ENCODE measurements around the gene TOR2A. TPM values are rescaled to one million over a fixed set of nuclear protein-coding genes. Genes with fewer than 3 reads are reported as not detected.

Gene TOR2A
- total and polyA plus RNA-seq, 9 donors, result 3.7 to 10.0 (median 9.2) TPM

GRCh38 chr9:127700594-127701255 is 34.4 kb downstream of the TOR2A start:
- 63% methylated on average over 3 of the region's 5 CpGs for WGBS (ENCODE audit: insufficient coverage)
- no peaks in the 10 kb centered on the region for H3K36me3 ChIP-seq (ENCODE audit: control insufficient read depth, insufficient read depth, low read length)
- H3K27ac ChIP-seq (ENCODE audit: low read length), result peak overlapping the region; percentile 69
- H3K4me1 ChIP-seq (ENCODE audit: control insufficient read depth, insufficient read depth, low read length), result peaks cover 29% of the 10 kb centered on the region
- DNase-seq, result no peak
- no peaks in the 10 kb centered on the region for H3K27me3 ChIP-seq (ENCODE audit: control insufficient read depth, insufficient read depth, low read length)
- H3K9me3 ChIP-seq (replicated peaks; ENCODE audit: control insufficient read depth, low read depth, low read length), result no peaks in the 10 kb centered on the region
- H3K4me3 ChIP-seq (ENCODE audit: low read length), result no peak overlapping the region

DNA sequence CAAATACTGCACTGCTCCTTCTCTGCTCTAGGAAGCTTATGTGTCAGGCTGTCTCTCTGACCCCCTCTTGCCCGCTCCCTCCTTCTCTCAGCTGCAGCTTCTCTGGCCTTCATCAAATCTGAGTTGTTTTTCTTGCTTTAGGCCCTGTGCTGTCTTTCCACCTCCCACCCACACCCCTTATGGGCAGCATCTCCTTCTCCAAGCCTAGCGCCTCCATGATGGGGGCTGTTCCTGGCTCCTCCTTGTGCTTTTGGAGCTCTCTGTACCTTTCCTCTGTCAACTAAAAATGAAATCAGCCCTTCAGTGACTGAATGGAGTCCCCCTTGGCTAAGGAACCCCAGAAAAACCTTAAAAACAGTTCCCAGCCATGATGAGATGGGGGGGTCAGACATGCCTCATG is 35.0 kb downstream of the TOR2A start:
- 85% methylated on average over 2 of the region's 2 CpGs for WGBS (ENCODE audit: insufficient coverage)
- Histone ChIP-seq H3K4me3 (ENCODE audit: low read length) (no peak overlapping the region), H3K27ac (ENCODE audit: low read length) (peak overlapping the region; percentile 69), H3K4me1 (ENCODE audit: control insufficient read depth, insufficient read depth, low read length) (peaks cover 27% of the 10 kb centered on the region), H3K36me3 (ENCODE audit: control insufficient read depth, insufficient read depth, low read length) (no peaks in the 10 kb centered on the region), H3K9me3 (replicated peaks; ENCODE audit: control insufficient read depth, low read depth, low read length) (no peaks in the 10 kb centered on the region), H3K27me3 (ENCODE audit: control insufficient read depth, insufficient read depth, low read length) (no peaks in the 10 kb centered on the region)
- no peak for DNase-seq

DNA sequence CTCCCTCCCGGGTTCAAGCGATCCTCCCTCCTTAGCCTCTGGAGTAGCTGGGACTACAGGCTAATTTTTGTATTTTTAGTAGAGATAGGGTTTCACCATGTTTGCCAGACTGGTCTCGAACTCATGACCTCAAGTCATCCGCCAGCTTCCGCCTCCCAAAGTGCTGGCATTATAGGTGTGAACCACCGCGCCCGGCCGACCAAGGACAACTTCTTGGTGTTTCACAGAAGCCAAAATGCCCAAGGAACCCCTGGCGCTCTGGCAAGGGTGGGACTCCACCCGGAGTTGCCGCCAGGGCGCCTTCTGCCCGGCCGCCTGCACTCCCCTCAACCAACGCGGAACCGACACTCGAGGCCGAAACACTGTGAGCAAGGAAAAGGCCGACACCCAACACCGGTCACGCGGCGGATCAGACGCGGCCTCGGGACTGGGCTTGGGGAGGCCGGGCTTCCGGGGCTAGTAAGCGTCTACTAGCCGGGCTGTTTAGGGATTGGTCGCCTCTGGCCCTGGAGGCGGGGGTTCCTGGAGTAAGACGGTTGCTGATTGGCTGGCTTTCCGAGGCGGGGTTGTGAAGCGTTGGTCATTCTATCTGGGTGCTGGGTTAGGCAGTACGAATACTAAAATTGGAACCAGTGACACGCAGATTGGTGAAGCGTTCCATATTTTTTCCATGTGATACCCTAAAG is 36.0 kb downstream of the TOR2A start:
- Histone ChIP-seq H3K4me3 (ENCODE audit: low read length) (peak overlapping the region; percentile 49), H3K27me3 (ENCODE audit: control insufficient read depth, insufficient read depth, low read length) (no peaks in the 10 kb centered on the region), H3K9me3 (replicated peaks; ENCODE audit: control insufficient read depth, low read depth, low read length) (no peaks in the 10 kb centered on the region), H3K4me1 (ENCODE audit: control insufficient read depth, insufficient read depth, low read length) (peaks cover 30% of the 10 kb centered on the region), H3K27ac (ENCODE audit: low read length) (peak overlapping the region; percentile 90), H3K36me3 (ENCODE audit: control insufficient read depth, insufficient read depth, low read length) (no peaks in the 10 kb centered on the region)
- peak; percentile 99 for DNase-seq
- WGBS (ENCODE audit: insufficient coverage), result 7% methylated on average over 34 of the region's 41 CpGs

DNA sequence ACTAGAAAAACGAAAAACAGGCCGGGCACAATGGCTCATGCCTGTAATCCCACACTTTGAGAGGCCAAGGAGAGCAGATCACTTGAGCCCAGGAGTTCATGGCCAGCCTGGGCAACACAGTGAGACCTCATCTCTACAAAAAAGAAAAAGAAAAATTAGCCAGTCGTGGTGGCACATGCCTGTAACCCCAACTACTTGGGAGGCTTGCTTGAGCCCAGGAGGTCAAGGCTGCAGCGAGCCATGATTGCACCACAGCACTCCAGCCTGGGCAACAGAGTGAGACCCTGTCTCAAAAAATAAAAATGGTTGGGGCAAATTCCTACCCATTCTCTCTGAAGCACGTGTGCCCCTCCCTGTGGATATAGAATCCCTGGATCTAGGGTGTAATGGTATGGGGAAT is 36.7 kb downstream of the TOR2A start:
- peaks cover 30% of the 10 kb centered on the region for H3K4me1 ChIP-seq (ENCODE audit: control insufficient read depth, insufficient read depth, low read length)
- H3K27ac ChIP-seq (ENCODE audit: low read length), result no peak overlapping the region
- no peaks in the 10 kb centered on the region for H3K27me3 ChIP-seq (ENCODE audit: control insufficient read depth, insufficient read depth, low read length)
- H3K4me3 ChIP-seq (ENCODE audit: low read length), result no peak overlapping the region
- H3K36me3 ChIP-seq (ENCODE audit: control insufficient read depth, insufficient read depth, low read length), result no peaks in the 10 kb centered on the region
- WGBS (ENCODE audit: insufficient coverage), result 100% methylated on average over 3 of the region's 5 CpGs
- H3K9me3 ChIP-seq (replicated peaks; ENCODE audit: control insufficient read depth, low read depth, low read length), result no peaks in the 10 kb centered on the region
- DNase-seq, result no peak

DNA sequence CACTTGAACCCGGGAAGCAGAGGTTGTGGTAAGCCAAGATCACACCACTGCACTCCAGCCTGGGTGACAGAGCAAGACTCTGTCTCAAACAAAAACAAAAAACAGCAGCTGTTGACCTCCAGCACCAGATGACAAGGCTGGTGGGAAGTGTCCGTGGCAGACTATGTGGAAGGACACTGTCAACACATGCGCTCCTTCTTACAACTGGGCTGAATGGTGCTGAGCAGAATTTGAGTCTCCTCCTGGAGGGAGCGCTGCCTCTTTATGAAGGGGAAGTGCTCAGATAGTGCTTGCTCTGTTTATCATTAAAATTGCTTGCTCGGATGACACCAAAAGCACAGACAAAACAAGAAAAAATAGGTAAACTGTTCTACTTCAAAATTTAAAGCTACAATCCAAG is 37.5 kb downstream of the TOR2A start:
- H3K4me3 ChIP-seq (ENCODE audit: low read length), result no peak overlapping the region
- no peaks in the 10 kb centered on the region for H3K36me3 ChIP-seq (ENCODE audit: control insufficient read depth, insufficient read depth, low read length)
- no peaks in the 10 kb centered on the region for H3K27me3 ChIP-seq (ENCODE audit: control insufficient read depth, insufficient read depth, low read length)
- WGBS (ENCODE audit: insufficient coverage), result 88% methylated on average over 2 of the region's 5 CpGs
- peaks cover 30% of the 10 kb centered on the region for H3K4me1 ChIP-seq (ENCODE audit: control insufficient read depth, insufficient read depth, low read length)
- H3K27ac ChIP-seq (ENCODE audit: low read length), result no peak overlapping the region
- DNase-seq, result no peak
- no peaks in the 10 kb centered on the region for H3K9me3 ChIP-seq (replicated peaks; ENCODE audit: control insufficient read depth, low read depth, low read length)

DNA sequence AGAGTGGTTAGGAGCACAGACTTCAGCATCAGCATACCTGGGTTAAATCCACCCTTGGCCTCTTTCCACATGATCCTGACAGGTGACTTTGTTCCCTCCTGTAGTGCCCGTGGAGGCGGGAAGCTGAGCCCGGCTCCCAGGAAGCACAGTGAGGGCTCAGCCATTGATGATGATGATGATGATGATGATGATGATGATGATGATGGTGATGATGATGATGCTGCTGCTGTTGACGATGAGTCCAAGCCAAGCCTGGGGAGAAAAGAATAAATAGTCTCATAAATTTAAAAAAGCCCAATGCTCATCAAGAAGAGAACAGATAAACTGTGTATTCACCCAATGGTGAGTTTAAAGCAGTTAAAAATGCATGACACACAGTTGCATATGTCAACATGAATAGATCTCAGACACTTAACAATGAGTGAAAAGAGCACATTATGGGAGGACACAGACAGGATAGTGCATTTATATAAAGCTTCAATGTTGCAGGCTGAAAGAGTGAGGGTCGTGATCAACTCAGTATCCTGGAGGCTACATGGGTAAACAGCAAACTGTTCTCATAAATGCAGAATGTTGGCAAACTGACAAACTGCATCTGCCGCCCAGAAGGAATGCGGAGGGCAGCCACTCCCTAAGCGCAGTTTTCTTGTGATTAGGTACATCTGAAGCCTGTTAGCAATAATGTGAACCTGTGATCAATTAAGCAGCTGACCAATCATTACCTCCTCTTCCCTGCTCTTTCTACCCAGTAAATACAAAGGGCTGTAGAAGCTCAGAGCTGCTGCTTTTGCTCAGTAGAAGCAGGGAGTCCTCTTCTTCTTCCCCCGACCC is 40.0 kb downstream of the TOR2A start:
- peaks cover 21% of the 10 kb centered on the region for H3K36me3 ChIP-seq (ENCODE audit: control insufficient read depth, insufficient read depth, low read length)
- WGBS (ENCODE audit: insufficient coverage), result 57% methylated on average over 4 of the region's 9 CpGs

DNA sequence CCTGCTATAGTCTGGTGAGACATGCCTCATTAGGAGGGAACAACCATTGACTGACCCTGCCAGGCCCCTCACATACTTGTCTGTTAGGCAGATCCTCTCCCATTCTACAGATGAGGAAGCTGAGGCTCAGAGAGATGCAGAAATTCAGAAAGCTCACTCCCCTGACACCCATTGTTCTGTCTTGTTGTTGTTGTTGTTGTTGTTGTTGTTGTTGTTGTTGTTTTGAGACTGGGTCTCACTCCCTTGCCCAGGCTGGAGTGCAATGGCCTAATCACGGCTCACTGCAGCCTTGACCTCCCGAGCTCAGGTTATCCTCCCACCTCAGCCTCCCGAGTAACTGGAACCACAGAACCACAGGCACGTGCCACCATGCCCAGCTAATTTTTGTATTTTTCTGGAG is 41.4 kb downstream of the TOR2A start:
- no peak overlapping the region for H3K27ac ChIP-seq (ENCODE audit: low read length)
- WGBS (ENCODE audit: insufficient coverage), result no CpG with 5 or more reads among the region's 4 CpGs
- no peaks in the 10 kb centered on the region for H3K27me3 ChIP-seq (ENCODE audit: control insufficient read depth, insufficient read depth, low read length)
- no peak overlapping the region for H3K4me3 ChIP-seq (ENCODE audit: low read length)
- H3K4me1 ChIP-seq (ENCODE audit: control insufficient read depth, insufficient read depth, low read length), result peaks cover 16% of the 10 kb centered on the region
- H3K9me3 ChIP-seq (replicated peaks; ENCODE audit: control insufficient read depth, low read depth, low read length), result no peaks in the 10 kb centered on the region
- peaks cover 28% of the 10 kb centered on the region for H3K36me3 ChIP-seq (ENCODE audit: control insufficient read depth, insufficient read depth, low read length)
- no peak for DNase-seq

More for the DNA sequence above, 40.0 kb downstream of the TOR2A start:
- no peak overlapping the region for H3K4me3 ChIP-seq (ENCODE audit: low read length)
- no peak overlapping the region for H3K27ac ChIP-seq (ENCODE audit: low read length)
- H3K9me3 ChIP-seq (replicated peaks; ENCODE audit: control insufficient read depth, low read depth, low read length), result no peaks in the 10 kb centered on the region
- H3K27me3 ChIP-seq (ENCODE audit: control insufficient read depth, insufficient read depth, low read length), result no peaks in the 10 kb centered on the region
- H3K4me1 ChIP-seq (ENCODE audit: control insufficient read depth, insufficient read depth, low read length), result peaks cover 25% of the 10 kb centered on the region
- DNase-seq, result no peak

DNA sequence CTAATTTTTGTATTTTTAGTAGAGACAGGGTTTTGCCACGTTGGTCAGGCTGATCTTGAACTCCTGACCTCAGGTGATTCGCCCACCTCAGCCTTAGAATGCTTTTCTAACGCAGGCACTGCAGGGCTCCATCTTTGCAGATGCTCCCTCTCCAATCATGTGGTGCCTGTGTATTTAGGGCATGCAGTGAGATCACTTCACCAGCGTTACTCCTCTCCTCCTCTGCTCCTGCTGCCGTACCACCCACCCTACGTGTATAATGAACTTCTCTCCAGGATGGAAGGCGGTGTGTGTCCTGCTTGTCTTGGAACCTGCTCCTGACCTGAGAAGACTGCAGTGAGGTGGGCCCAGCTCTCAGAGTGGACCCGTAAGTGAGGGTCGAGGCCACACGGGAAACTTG is 42.0 kb downstream of the TOR2A start:
- DNase-seq, result no peak
- Histone ChIP-seq H3K4me1 (ENCODE audit: control insufficient read depth, insufficient read depth, low read length) (peaks cover 14% of the 10 kb centered on the region), H3K9me3 (replicated peaks; ENCODE audit: control insufficient read depth, low read depth, low read length) (no peaks in the 10 kb centered on the region), H3K36me3 (ENCODE audit: control insufficient read depth, insufficient read depth, low read length) (peaks cover 30% of the 10 kb centered on the region), H3K27ac (ENCODE audit: low read length) (no peak overlapping the region), H3K27me3 (ENCODE audit: control insufficient read depth, insufficient read depth, low read length) (no peaks in the 10 kb centered on the region), H3K4me3 (ENCODE audit: low read length) (no peak overlapping the region)
- 92% methylated on average over 6 of the region's 10 CpGs for WGBS (ENCODE audit: insufficient coverage)

- Histone ChIP-seq H3K27ac (ENCODE audit: low read length) (no peak overlapping the region), H3K4me1 (ENCODE audit: control insufficient read depth, insufficient read depth, low read length) (peaks cover 11% of the 10 kb centered on the region), H3K36me3 (ENCODE audit: control insufficient read depth, insufficient read depth, low read length) (peaks cover 35% of the 10 kb centered on the region), H3K4me3 (ENCODE audit: low read length) (no peak overlapping the region), H3K27me3 (ENCODE audit: control insufficient read depth, insufficient read depth, low read length) (no peaks in the 10 kb centered on the region), H3K9me3 (replicated peaks; ENCODE audit: control insufficient read depth, low read depth, low read length) (no peaks in the 10 kb centered on the region)
- WGBS (ENCODE audit: insufficient coverage), result 60% methylated on average over 13 of the region's 20 CpGs
- DNase-seq, result no peak
Observed at GRCh38 chr9:127692071-127692470, 43.0 kb downstream of the TOR2A start.

DNA sequence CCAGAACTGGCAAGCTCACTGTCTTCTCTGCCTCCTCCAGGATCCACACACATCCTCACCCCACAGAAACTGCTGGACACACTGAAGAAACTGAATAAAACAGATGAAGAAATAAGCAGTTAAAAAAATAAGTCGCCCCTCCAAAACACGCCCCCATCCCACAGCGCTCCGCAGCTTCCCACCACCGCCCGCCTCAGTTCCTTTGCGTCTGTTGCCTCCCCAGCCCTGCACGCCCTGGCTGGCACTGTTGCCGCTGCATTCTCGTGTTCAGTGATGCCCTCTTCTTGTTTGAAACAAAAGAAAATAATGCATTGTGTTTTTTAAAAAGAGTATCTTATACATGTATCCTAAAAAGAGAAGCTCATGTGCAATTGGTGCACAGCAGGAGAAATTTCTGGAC is 44.4 kb downstream of the TOR2A start:
- Histone ChIP-seq H3K4me3 (ENCODE audit: low read length) (no peak overlapping the region), H3K9me3 (replicated peaks; ENCODE audit: control insufficient read depth, low read depth, low read length) (no peaks in the 10 kb centered on the region), H3K27me3 (ENCODE audit: control insufficient read depth, insufficient read depth, low read length) (no peaks in the 10 kb centered on the region), H3K4me1 (ENCODE audit: control insufficient read depth, insufficient read depth, low read length) (peaks cover 11% of the 10 kb centered on the region), H3K27ac (ENCODE audit: low read length) (no peak overlapping the region), H3K36me3 (ENCODE audit: control insufficient read depth, insufficient read depth, low read length) (peaks cover 46% of the 10 kb centered on the region)
- 70% methylated on average over 5 of the region's 10 CpGs for WGBS (ENCODE audit: insufficient coverage)
- no peak for DNase-seq

All from muscle of leg (tissue), 11 donors.